Panc1 (cell line): ENCODE measurements around the gene SELENOM. TPM values are rescaled to one million over a fixed set of nuclear protein-coding genes. Genes with fewer than 3 reads are reported as not detected.
"Not testable (repeated sequence)": the region's sequence is repeated elsewhere in the genome, so short reads cannot be mapped to it uniquely, and the experiment has no call there.

Experiments used
- ATAC-seq: fragments of 200-7000 bp; cut with Tn5 transposase; 2 replicates; pipeline ENCODE4 v1.9.1; 2020; ENCODE audit warnings: mild to moderate bottlenecking, moderate library complexity
- BruUV-seq: library from RNA; stranded (reverse); fragments of 400-500 nt; replicated peaks from 2 replicates; lab custom pipeline; 2021; lab: Mats Ljungman, UMichigan
- CTCF ChIA-PET: fragments of 300-600 bp; sonication (Branson Sonifier 250); formaldehyde crosslinking; loops from one replicate; lab custom pipeline; 2022; ENCODE audit warnings: antibody characterized with exemption; lab: Charles Lee
- POLR2A ChIA-PET: fragments of 300-600 bp; sonication (Branson Sonifier 250); formaldehyde crosslinking; loops from one replicate; lab custom pipeline; 2022; ENCODE audit warnings: antibody characterized with exemption; lab: Charles Lee
- DNase-seq: peaks from one replicate; pipeline ENCODE4 v3.0.0-alpha.2; 2010; ENCODE audit warnings: low read depth, low spot score
- H3K27ac ChIP-seq: 2 replicates; pipeline ENCODE4 v1.5.1; 2011; ENCODE audit warnings: mild to moderate bottlenecking, low read length, inconsistent platforms
- H3K27me3 ChIP-seq: fragments of 200-500 bp; sonication (Bioruptor generic); 2 replicates; pipeline ENCODE4 v1.6.0; 2014; ENCODE audit warnings: low read length, inconsistent platforms; ENCODE audit not compliant: control insufficient read depth, insufficient read depth
- H3K36me3 ChIP-seq: fragments of 200-500 bp; sonication (Bioruptor generic); 2 replicates; pipeline ENCODE4 v1.5.1; 2014; ENCODE audit warnings: inconsistent platforms, mild to moderate bottlenecking, low read length, moderate library complexity; ENCODE audit not compliant: control insufficient read depth, insufficient read depth
- H3K4me1 ChIP-seq: 2 replicates; pipeline ENCODE4 v1.5.1; 2011; ENCODE audit warnings: inconsistent platforms, mild to moderate bottlenecking, low read length, moderate library complexity; ENCODE audit not compliant: control insufficient read depth, insufficient read depth
- H3K4me3 ChIP-seq, 2 experiments: 2 replicates each; pipeline ENCODE4 v1.5.1; 2011 to 2012; ENCODE audit warnings: low read depth in 2 of 2, low read length in 2 of 2, mild to moderate bottlenecking in 2 of 2, inconsistent platforms in 1 of 2, moderate library complexity in 1 of 2
- H3K9me3 ChIP-seq: fragments of 200-500 bp; sonication (Bioruptor generic); 2 replicates; pipeline ENCODE4 v1.5.1; 2014; ENCODE audit warnings: low read depth, mild to moderate bottlenecking, inconsistent platforms, low read length, moderate library complexity; ENCODE audit not compliant: control insufficient read depth, insufficient read depth
- CTCF ChIP-seq: fragments of 450-650 bp; IDR thresholded peaks from 2 replicates; pipeline ENCODE4 v1.5.1; 2017; ENCODE audit warnings: mild to moderate bottlenecking
- POLR2AphosphoS5 ChIP-seq: IDR thresholded peaks from 2 replicates; pipeline ENCODE4 v1.6.1; 2012; ENCODE audit warnings: mild to moderate bottlenecking, low read depth, low read length, moderate library complexity
- REST ChIP-seq, 2 experiments: IDR thresholded peaks; 2 replicates each; pipeline ENCODE4 v1.6.1; 2011 to 2012; ENCODE audit warnings: low read depth in 2 of 2, control low read depth in 1 of 2, low read length in 1 of 2, mild to moderate bottlenecking in 1 of 2, moderate library complexity in 1 of 2; ENCODE audit not compliant: insufficient read depth in 1 of 2
- SIN3A ChIP-seq: IDR thresholded peaks from 2 replicates; pipeline ENCODE4 v1.6.1; 2012; ENCODE audit warnings: low read depth, mild to moderate bottlenecking, low read length, moderate library complexity, borderline replicate concordance; ENCODE audit not compliant: insufficient read depth
- TCF7L2 ChIP-seq: IDR thresholded peaks from 2 replicates; pipeline ENCODE4 v1.6.1; 2011; ENCODE audit warnings: mild to moderate bottlenecking, low read depth, low read length, inconsistent platforms
- in situ Hi-C: cut with HindIII; loops from 2 replicates; pipeline ENCODE4 v1.10.0; 2016; ENCODE audit warnings: low sequenced_read_pairs, low pct_unique_long_range_greater_than_20kb
- intact Hi-C: fragments of 100-400 bp; cut with micrococcal nuclease; formaldehyde crosslinking; loops from one replicate; pipeline ENCODE4 v1.10.0; 2022; ENCODE audit not compliant: unreplicated experiment
- total RNA-seq: library from RNA; stranded (reverse); gene quantifications from one replicate; pipeline ENCODE4 v1.2.1, GENCODE V29; 2021; ENCODE audit not compliant: unreplicated experiment

The SELENOM gene
- total RNA-seq, 1 experiment from 2014 or later, result 84.4 TPM

- H3K4me3 ChIP-seq, result no peak overlapping the region
- in situ Hi-C loops, result no loop called here
- peaks cover 6% of the 10 kb centered on the region for H3K4me1 ChIP-seq
- ChIA-PET POLR2A (no interaction called here), CTCF (no interaction called here)
- no peaks in the 10 kb centered on the region for H3K9me3 ChIP-seq
- H3K27ac ChIP-seq, result no peak overlapping the region
- DNase-seq (no peak), ATAC-seq (no peak)
- no peak for TF ChIP-seq CTCF
- TF ChIP-seq POLR2AphosphoS5, result no peak
- TF ChIP-seq REST (IDR thresholded peaks at IDR 0.05; ENCODE audit: insufficient read depth in 1 of 2, low read depth in 2 of 2, low read length in 1 of 2), result no peak
- no peak for TF ChIP-seq SIN3A
- TF ChIP-seq TCF7L2, result no peak
- no peaks in the 10 kb centered on the region for H3K27me3 ChIP-seq
- H3K36me3 ChIP-seq, result peaks cover 5% of the 10 kb centered on the region; the same call in 1 of the 2 replicates
- intact Hi-C loops, result no loop called here
- no TSS peak for BruUV-seq
Observed at GRCh38 chr22:31077681-31078080, 29.7 kb downstream of the SELENOM start.

- H3K27me3 ChIP-seq, result no peaks in the 10 kb centered on the region
- ChIA-PET CTCF (no interaction called here), POLR2A (no interaction called here)
- in situ Hi-C loops, result no loop called here
- BruUV-seq, result no TSS peak
- H3K9me3 ChIP-seq, result no peaks in the 10 kb centered on the region
- H3K4me3 ChIP-seq, result no peak overlapping the region
- DNase-seq (no peak), ATAC-seq (no peak)
- no peaks in the 10 kb centered on the region for H3K4me1 ChIP-seq
- no peaks in the 10 kb centered on the region for H3K36me3 ChIP-seq
- TF ChIP-seq POLR2AphosphoS5 (no peak), TCF7L2 (no peak), SIN3A (no peak), CTCF (no peak), REST (IDR thresholded peaks at IDR 0.05; ENCODE audit: insufficient read depth in 1 of 2, low read depth in 2 of 2, low read length in 1 of 2) (no peak)
- intact Hi-C loops, result no loop called here
- H3K27ac ChIP-seq, result no peak overlapping the region
Observed at GRCh38 chr22:31075961-31076360, 31.4 kb downstream of the SELENOM start.

GRCh38 chr22:31073545-31074145 lies 33.7 kb downstream of the SELENOM start:
- H3K4me1 ChIP-seq, ATAC-seq, H3K9me3 ChIP-seq, H3K36me3 ChIP-seq, H3K27ac ChIP-seq, H3K4me3 ChIP-seq, in situ Hi-C loops, BruUV-seq, DNase-seq, intact Hi-C loops, H3K27me3 ChIP-seq, CTCF ChIA-PET: not testable (repeated sequence)
- POLR2A ChIA-PET, result interaction anchor here (0.6 kb wide), 1 partner anchor 22 kb away, joined by 5 read pairs; no protein-coding TSS in a partner anchor
